HAP-1 (cell line): ENCODE results near the gene MB21D2.

ENCODE experiments used
- DNase-seq, 2 experiments: peaks; one replicate each; pipeline ENCODE4 v3.0.0-alpha.2; 2016 to 2020; ENCODE audit warnings: low spot score in 2 of 2
- H3K27me3 ChIP-seq: fragments of 250-450 bp; sonication (Bioruptor Pico); 2 replicates; pipeline ENCODE4 v1.5.1; 2020; ENCODE audit warnings: low read depth, mild to moderate bottlenecking, moderate library complexity
- H3K36me3 ChIP-seq: fragments of 250-450 bp; sonication (Bioruptor Pico); replicated peaks from 2 replicates; pipeline ENCODE4 v1.5.1; 2020; ENCODE audit warnings: mild to moderate bottlenecking
- H3K4me1 ChIP-seq: fragments of 250-450 bp; sonication (Bioruptor Pico); 2 replicates; pipeline ENCODE4 v1.5.1; 2020; ENCODE audit warnings: mild to moderate bottlenecking
- H3K4me3 ChIP-seq: fragments of 250-450 bp; sonication (Bioruptor Pico); 2 replicates; pipeline ENCODE4 v1.5.1; 2020; ENCODE audit warnings: mild to moderate bottlenecking, moderate library complexity
- H3K9me3 ChIP-seq: fragments of 250-450 bp; sonication (Bioruptor Pico); 2 replicates; pipeline ENCODE4 v1.5.1; 2020; ENCODE audit warnings: mild to moderate bottlenecking, moderate library complexity
- in situ Hi-C: fragments of 300-500 bp; cut with MboI; formaldehyde crosslinking; loops from 3 replicates; pipeline ENCODE4 v1.14.3; 2020; ENCODE audit warnings: low sequenced_read_pairs, inconsistent platforms, mixed read lengths

Gene MB21D2

DNA sequence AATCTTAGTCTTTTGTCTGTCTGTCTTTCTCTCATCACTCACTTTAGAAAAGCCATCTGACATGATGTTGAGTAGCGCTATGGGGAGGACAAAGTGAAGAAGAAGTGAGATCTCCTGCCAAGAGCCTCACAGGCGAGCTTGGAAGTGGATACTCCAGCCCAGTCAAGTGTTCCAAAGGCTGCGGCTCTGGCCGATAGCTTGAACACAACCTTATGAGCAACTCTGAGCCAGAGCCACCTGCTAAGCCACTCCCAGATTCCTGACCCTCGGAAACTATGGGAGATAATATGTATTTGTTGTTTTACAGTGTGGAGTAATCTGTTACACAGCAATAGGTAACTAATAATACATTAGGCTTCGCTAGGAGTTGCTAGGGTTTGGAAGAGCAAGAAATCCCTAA lies 76.2 kb downstream of the MB21D2 start:
- Histone ChIP-seq H3K4me3 (no peak overlapping the region), H3K4me1 (peaks cover 20% of the 10 kb centered on the region), H3K36me3 (no peaks in the 10 kb centered on the region), H3K9me3 (no peaks in the 10 kb centered on the region), H3K27me3 (no peaks in the 10 kb centered on the region)
- DNase-seq, result no peak
- in situ Hi-C loops, result no loop called here

DNA sequence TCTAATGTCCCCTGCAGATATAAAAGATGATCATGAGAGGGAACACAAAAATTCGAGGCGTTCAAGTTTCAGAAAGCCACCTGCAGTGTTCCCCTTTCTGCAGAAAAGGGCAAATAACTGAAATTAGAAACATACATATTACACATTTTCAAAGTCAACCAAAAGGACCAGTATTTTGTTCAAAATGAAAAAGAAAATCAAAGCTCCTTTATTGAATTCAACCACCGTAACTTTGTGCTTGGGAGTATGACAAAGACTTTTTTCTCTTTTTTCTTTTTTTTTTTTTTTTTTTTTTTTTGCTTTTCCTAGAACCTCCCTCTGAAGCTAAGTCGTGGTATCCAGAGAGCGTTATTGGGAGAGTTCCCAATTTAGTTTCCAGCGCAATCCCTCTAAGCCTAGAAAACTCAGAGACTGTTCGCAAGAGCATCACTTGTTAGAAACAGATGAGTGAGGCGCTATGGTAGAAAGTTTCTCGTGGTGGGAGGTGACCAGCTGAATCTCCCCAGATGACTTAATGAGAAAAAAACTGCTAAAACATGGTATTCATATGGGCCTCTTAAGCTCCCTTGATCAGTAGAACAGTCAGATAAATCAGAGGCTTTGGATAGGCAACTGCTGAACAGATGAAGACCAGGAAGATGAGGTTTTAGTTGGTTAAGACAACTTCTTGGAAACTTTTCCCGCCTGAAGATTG lies 77.4 kb downstream of the MB21D2 start:
- Histone ChIP-seq H3K36me3 (no peaks in the 10 kb centered on the region), H3K27me3 (no peaks in the 10 kb centered on the region), H3K9me3 (no peaks in the 10 kb centered on the region), H3K4me1 (peaks cover 20% of the 10 kb centered on the region), H3K4me3 (no peak overlapping the region)
- no peak for DNase-seq
- in situ Hi-C loops, result no loop called here

DNA sequence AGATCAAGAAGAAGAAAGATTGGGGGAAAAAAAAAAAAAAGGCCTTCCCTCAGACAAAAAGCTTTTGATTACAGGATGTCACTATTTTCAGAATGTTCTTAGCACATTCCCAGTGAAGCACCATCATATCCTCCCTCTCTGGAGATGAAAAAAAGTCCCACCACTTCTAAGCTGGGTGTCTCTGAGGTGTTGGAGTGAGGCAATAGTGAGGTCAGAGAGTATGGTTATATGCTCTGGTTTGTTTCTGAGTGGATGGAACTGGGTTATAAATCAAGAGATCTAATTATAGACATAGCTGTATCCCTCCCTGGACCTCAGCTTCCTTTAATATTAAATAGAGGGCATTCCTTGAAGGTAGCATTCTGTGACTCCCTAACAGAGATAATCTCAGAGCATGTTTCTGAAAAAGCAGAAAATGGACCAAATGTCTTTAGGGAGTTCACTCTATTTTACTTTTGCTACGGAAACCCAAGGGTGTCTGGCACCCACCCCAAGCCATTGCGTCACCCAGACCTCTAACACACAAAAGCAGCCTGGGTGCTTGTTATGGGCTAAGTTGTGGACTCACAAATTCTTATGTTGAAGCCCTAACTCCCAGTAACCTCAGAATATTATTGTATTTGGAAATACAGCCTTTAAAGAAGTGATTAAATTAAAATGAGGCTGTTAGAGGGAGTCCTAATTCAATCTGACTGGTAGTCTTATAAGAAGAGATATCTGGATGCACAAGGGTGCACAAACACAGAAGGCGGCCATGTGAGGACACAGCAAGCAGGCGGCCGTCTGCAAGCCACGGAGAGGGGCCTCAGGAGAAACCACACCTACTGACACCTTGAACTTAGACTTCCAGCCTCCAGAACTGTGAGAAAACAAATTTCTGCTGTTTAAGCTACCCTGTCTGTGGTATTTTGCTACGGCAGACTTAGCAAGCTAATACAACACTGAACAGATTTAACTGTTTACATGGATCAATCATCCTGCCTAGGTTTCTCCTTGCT lies 81.5 kb downstream of the MB21D2 start:
- Histone ChIP-seq H3K4me3 (no peak overlapping the region), H3K9me3 (no peaks in the 10 kb centered on the region), H3K27me3 (no peaks in the 10 kb centered on the region), H3K4me1 (peaks cover 3% of the 10 kb centered on the region; the same call in 1 of the 2 replicates), H3K36me3 (no peaks in the 10 kb centered on the region; the same call in 1 of the 2 replicates)
- no peak for DNase-seq
- in situ Hi-C loops, result no loop called here

DNA sequence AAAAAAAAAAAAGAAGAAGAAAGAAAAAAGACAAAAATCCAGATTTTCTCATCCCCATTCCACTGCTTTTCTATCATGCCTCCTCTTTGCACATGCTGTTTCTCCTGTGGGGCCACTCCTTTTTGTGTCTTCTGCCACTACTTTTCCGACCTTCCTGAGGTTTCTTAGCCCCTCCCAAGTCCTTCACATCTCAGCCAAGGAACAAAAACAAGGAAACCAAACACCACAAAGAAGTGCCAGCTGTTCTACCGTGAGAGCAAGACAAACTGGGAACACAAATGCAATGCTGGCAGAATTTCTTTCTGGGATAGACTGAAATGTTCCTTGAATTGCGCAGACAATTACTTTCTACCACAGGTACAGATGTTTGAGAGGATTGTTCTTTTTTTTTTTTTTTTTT lies 83.2 kb downstream of the MB21D2 start:
- Histone ChIP-seq H3K4me3 (no peak overlapping the region), H3K4me1 (peaks cover 3% of the 10 kb centered on the region; the same call in 1 of the 2 replicates), H3K36me3 (no peaks in the 10 kb centered on the region; the same call in 1 of the 2 replicates), H3K27me3 (no peaks in the 10 kb centered on the region), H3K9me3 (no peaks in the 10 kb centered on the region)
- DNase-seq, result no peak
- in situ Hi-C loops, result no loop called here

DNA sequence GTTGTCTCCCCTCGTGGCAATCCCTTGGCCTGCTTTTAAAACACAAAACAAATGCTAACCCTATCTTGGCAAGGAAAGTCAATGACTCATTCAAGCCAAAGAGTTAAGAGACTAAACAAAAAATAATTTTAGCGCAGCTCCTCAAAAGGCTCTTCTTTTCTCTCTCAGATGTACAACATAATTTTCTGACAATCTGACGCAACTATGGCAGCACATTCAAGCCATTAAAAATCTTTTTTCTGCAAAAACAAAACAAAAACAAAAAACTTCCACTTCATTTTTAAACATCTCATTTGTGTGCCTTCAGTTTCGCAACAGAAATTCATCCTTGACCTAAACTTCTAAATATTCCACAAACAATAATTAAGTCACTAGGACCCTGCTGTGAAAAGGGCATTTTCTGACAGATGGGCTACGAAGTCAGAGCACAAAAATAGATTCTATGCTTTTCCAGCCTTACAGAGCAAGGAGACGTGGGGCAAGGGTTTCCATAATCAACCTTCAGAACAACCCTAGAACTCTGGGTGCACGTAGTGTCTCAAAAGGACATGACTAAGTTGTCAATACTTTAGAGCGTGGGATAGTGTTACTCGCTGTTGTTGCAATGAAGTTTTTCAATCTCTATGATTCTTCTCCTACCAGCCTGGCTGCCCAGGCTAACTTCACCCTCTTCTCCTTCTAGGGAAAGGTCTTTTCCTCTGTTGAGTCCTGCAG lies 84.3 kb downstream of the MB21D2 start:
- H3K9me3 ChIP-seq, result no peaks in the 10 kb centered on the region
- peaks cover 3% of the 10 kb centered on the region; the same call in 1 of the 2 replicates for H3K4me1 ChIP-seq
- no peak for DNase-seq
- no peaks in the 10 kb centered on the region for H3K27me3 ChIP-seq
- H3K4me3 ChIP-seq, result no peak overlapping the region
- H3K36me3 ChIP-seq, result no peaks in the 10 kb centered on the region; the same call in 1 of the 2 replicates
- in situ Hi-C loops, result no loop called here

DNA sequence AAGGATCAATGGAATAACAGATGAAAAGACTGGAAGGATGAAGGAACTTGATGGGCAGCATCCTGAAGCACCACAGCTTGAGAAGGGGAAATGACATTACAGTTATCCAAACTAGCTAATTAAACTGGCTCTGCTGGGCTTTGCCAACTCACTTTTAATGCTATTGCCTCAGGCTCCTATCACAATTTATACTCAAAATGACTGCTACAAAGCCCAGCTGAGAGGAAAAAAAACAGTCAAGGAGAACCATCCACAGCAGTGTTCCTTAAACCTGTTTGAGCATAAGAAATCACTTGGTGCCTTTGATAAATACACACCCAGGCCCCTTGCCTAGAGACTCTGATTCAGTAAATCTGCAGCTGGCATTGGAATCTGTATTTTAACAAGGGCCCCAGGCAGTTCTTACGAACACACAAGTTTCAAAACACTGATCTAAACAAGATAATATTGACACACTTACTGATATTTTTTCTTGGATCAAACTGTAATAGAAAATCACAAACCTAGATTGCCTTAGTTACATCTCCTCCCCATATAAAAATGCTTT lies 85.8 kb downstream of the MB21D2 start:
- no peaks in the 10 kb centered on the region; the same call in 1 of the 2 replicates for H3K36me3 ChIP-seq
- H3K27me3 ChIP-seq, result no peaks in the 10 kb centered on the region
- DNase-seq, result no peak
- H3K4me3 ChIP-seq, result no peak overlapping the region
- peaks cover 3% of the 10 kb centered on the region; the same call in 1 of the 2 replicates for H3K4me1 ChIP-seq
- no peaks in the 10 kb centered on the region for H3K9me3 ChIP-seq
- in situ Hi-C loops, result no loop called here

DNA sequence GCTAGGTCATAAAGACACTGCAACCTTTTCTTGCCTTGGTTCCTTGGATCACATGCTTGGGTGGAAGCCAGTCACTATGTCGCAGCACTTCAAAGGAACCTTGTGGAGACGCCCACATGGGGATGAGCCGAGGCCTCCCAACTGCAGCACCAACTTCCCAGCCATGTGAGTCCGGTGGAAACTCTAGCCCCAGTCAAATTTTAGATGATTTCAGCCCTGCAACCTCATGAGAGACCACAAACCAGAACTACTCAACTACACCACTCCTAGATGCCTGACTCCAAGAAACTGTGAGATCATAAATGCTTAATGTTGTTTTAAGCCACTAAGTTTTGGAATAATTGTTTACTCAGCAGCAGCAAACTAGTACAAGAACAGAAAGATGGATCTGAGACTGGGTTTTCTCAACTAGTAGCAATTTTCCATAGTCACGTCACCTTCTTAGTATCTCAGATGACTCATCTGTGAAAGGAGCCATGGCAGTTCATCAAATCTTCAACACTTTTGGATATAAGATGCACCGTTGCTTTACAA lies 86.5 kb downstream of the MB21D2 start:
- in situ Hi-C loops, result no loop called here
- Histone ChIP-seq H3K9me3 (no peaks in the 10 kb centered on the region), H3K4me1 (peaks cover 3% of the 10 kb centered on the region; the same call in 1 of the 2 replicates), H3K36me3 (no peaks in the 10 kb centered on the region; the same call in 1 of the 2 replicates), H3K4me3 (no peak overlapping the region), H3K27me3 (no peaks in the 10 kb centered on the region)
- DNase-seq, result no peak

DNA sequence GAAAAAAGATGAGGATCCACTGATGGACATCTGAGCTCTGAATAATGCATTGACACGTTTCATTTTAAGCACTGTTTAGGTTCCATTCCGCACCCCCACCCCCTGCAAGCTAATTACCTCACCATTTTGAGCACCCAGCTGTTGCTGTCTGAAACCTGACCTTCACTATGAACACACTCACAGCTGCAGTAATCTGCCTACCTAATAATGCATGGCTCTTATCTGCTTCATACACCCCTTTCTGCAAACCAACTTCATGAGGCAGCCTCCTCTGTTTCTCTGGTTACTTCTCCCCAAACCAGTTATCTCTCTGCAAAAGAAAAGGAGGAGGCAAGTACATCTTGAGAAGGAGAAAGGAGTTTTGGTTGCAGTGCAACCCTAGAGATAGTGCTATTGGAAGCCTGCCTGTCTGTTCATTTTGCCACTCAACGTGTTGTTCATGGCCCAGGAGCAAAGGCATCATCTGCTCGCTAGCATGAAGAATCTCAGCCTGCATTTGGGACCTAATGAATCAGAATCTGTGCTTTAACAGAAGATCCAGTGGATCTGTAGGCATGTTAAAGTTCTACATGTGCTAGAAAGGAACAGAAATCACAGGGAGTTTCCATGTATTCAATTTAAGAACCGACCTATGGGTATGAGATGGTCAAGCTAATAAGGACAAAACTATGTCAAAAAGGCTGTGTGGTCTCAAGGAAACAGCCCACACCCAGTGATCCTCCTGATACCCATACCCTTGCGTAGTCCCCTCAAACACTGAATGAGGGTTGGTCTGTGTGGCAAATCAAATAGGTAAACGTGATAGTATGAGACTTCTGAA lies 87.2 kb downstream of the MB21D2 start:
- Histone ChIP-seq H3K27me3 (no peaks in the 10 kb centered on the region), H3K36me3 (no peaks in the 10 kb centered on the region; the same call in 1 of the 2 replicates), H3K4me3 (no peak overlapping the region), H3K4me1 (peaks cover 4% of the 10 kb centered on the region; the same call in 1 of the 2 replicates), H3K9me3 (no peaks in the 10 kb centered on the region)
- DNase-seq, result no peak
- in situ Hi-C loops, result no loop called here

DNA sequence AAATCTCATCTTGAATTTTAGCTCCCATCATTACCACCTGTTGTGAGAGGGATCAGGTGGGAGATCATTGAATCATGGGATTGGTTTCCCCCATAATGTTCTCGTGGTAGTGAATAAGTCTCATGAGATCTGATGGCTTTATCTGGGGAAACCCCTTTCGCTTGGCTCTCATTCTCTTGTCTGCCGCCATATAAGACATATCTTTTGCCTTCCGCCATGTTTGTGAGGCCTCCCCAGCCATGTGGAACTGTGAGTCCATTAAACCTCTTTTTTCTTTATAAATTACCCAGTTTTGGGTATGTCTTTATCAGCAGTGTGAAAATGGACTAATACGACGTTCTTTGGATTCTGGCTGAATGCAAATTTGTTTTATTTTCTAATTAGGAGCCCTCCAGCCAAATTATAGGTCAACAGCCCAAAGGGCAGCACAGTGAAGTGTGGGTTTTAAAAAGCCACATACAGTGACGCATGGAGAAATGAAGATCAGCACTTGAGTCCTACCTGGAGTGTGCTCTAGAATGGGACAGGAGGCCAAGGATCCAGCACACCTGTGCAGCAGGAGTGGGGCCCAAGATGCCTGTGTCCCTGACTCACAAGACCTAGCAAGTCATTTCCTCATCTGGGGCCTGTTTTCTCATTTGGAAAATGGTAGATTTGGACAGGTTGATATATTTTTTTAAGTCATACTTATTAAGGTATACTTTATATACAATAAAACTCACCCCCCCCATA lies 89.6 kb downstream of the MB21D2 start:
- in situ Hi-C loops, result no loop called here
- H3K4me3 ChIP-seq, result no peak overlapping the region
- H3K4me1 ChIP-seq, result peaks cover 2% of the 10 kb centered on the region; the same call in 1 of the 2 replicates
- no peaks in the 10 kb centered on the region for H3K27me3 ChIP-seq
- no peaks in the 10 kb centered on the region; the same call in 1 of the 2 replicates for H3K36me3 ChIP-seq
- no peak for DNase-seq
- no peaks in the 10 kb centered on the region for H3K9me3 ChIP-seq

DNA sequence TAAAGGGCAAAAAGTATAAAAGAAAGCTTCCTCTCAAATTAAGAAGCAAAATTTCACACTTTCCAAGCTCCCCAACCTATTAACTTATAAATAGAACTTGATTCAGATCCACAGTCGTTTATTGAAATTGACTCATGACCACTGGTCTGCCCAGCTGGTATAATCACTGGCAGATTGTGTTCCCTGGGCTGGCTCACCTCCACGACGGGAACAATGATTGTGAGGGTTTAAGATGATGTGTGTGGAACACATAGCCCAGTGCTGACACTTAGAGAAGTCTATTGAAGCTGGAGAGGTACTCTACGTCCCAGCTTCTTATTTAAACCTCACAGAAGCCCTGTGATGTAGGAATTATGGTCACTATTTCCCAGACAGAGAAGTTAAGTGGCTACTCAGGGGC lies 90.4 kb downstream of the MB21D2 start:
- H3K9me3 ChIP-seq, result no peaks in the 10 kb centered on the region
- in situ Hi-C loops, result no loop called here
- H3K36me3 ChIP-seq, result no peaks in the 10 kb centered on the region; the same call in 1 of the 2 replicates
- peaks cover 2% of the 10 kb centered on the region; the same call in 1 of the 2 replicates for H3K4me1 ChIP-seq
- H3K27me3 ChIP-seq, result no peaks in the 10 kb centered on the region
- no peak overlapping the region for H3K4me3 ChIP-seq
- no peak for DNase-seq

DNA sequence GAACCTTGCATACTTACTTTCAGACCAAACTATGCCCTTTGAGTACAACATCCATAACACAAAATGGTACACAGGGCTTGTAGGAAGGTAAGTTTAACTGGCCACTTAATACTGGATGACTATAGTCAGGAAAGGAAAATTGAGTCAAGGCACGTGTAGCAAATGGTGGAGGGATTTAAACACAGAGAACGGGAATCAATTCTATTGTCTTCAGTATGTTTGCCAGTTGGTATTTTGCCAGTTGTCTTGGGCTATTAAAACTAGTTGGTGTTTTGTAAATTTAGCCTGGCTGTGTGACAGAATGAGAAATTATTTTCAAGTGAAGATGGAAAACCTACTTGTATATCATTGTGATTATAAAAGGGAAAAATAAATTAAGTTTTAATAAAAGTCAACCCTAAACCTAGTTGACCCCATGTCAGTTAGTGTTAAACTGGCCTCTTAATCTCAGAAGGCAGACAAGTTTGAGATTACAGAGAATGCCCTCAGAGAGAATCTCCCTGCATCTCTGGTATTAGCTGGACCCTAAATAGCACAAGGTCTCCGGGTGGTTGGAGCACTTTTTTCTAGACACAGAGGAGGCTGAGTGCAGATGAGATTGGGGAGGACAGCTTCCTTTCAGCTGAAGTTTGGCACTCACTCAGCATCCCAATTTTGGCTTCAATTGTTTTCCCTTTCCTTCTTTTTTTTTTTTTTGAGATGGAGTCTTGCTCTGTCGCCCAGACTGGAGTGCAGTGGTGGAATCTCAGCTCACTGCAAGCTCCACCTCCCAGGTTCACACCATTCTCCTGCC lies 91.2 kb downstream of the MB21D2 start:
- in situ Hi-C loops, result no loop called here
- H3K4me3 ChIP-seq, result no peak overlapping the region
- H3K9me3 ChIP-seq, result no peaks in the 10 kb centered on the region
- DNase-seq, result no peak
- H3K4me1 ChIP-seq, result peaks cover 2% of the 10 kb centered on the region; the same call in 1 of the 2 replicates
- H3K36me3 ChIP-seq, result no peaks in the 10 kb centered on the region; the same call in 1 of the 2 replicates
- no peaks in the 10 kb centered on the region for H3K27me3 ChIP-seq
